Breast epithelium (tissue), 4 donors: ENCODE data around the gene MT3. TPM values are rescaled to one million over a fixed set of nuclear protein-coding genes. Genes with fewer than 3 reads are reported as not detected.

Source experiments
- DNase-seq, 2 donors: peaks; one replicate each; pipeline ENCODE4 v3.0.0-alpha.2; 2019; ENCODE audit warnings: low spot score in 2 of 2
- H3K27ac ChIP-seq, 2 donors: fragments of 200-600 bp; sonication (generic) in 1 of 2; one replicate each; pipeline ENCODE4 v1.5.1; 2016 to 2019; ENCODE audit warnings: mild to moderate bottlenecking in 1 of 2
- H3K27me3 ChIP-seq, 2 donors: fragments of 200-600 bp; sonication (generic) in 1 of 2; one replicate each; pipeline versions ENCODE4 v1.5.1 to v1.6.0; 2017 to 2019; ENCODE audit warnings: control low read depth in 1 of 2, mild to moderate bottlenecking in 1 of 2
- H3K36me3 ChIP-seq: fragments of 200-600 bp; one replicate; pipeline ENCODE4 v1.5.1; 2019
- H3K4me1 ChIP-seq, 2 donors: fragments of 200-600 bp; sonication (generic); one replicate each; pipeline ENCODE4 v1.5.1; 2016 to 2019; ENCODE audit warnings: control low read depth in 1 of 2
- H3K4me3 ChIP-seq, 3 donors: fragments of 200-600 bp; sonication (generic); 1 replicate in 2 of 3; 2 replicates in 1 of 3; pipeline ENCODE4 v1.5.1; 2016 to 2019; ENCODE audit warnings: mild to moderate bottlenecking in 3 of 3, moderate library complexity in 2 of 3
- H3K9me3 ChIP-seq, 2 donors: fragments of 200-600 bp; sonication (generic) in 1 of 2; one replicate each; pipeline ENCODE4 v1.5.1; 2016 to 2019; ENCODE audit warnings: control low read depth in 1 of 2
- CTCF ChIP-seq, 3 donors: fragments of 450-650 bp; IDR thresholded peaks; one replicate each; pipeline ENCODE4 v1.5.1; 2016 to 2017; ENCODE audit warnings: antibody characterized with exemption in 3 of 3, mild to moderate bottlenecking in 3 of 3, moderate library complexity in 3 of 3
- POLR2A ChIP-seq: fragments of 450-650 bp; IDR thresholded peaks from one replicate; pipeline ENCODE4 v1.6.1; 2016; ENCODE audit warnings: antibody characterized with exemption, mild to moderate bottlenecking, moderate library complexity
- POLR2AphosphoS5 ChIP-seq, 3 donors: sonication (generic); formaldehyde crosslinking; IDR thresholded peaks; one replicate each; pipeline ENCODE4 v1.6.1; 2017; ENCODE audit warnings: antibody characterized with exemption in 3 of 3
- intact Hi-C: fragments of 100-400 bp; cut with DNase I; formaldehyde crosslinking; loops from one replicate; pipeline ENCODE4 v1.15.1; 2023; ENCODE audit warnings: low total_unique reads
- total RNA-seq, 3 donors: library from RNA; depleted of rRNA; stranded (reverse); fragments of >200 nt; gene quantifications; one replicate each; pipeline ENCODE4 v1.1.0, GENCODE V29; 2016

The MT3 gene
- total RNA-seq, 3 donors from 2014 or later, result not detected

- no peak for DNase-seq
- no peaks in the 10 kb centered on the region for H3K27me3 ChIP-seq
- no peak overlapping the region for H3K4me3 ChIP-seq
- no peaks in the 10 kb centered on the region for H3K4me1 ChIP-seq
- H3K27ac ChIP-seq, result no peak overlapping the region
- intact Hi-C loops, result no loop called here
- TF ChIP-seq POLR2AphosphoS5 (IDR thresholded peaks at IDR 0.05), result no peak
- no peak for TF ChIP-seq CTCF (IDR thresholded peaks at IDR 0.05)
- TF ChIP-seq POLR2A, result no peak
- no peaks in the 10 kb centered on the region for H3K36me3 ChIP-seq
- no peaks in the 10 kb centered on the region for H3K9me3 ChIP-seq
These were observed 34.3 kb downstream of the MT3 start for GRCh38 chr16:56623637-56624036.

GRCh38 chr16:56625140-56625942 lies 36.0 kb downstream of the MT3 start, which contains the start of gene MT1E:
MT1E (plus strand) TSS chr16:56625781; CDS start chr16:56625852, 71 bp downstream.
- no peaks in the 10 kb centered on the region for H3K27me3 ChIP-seq
- H3K27ac ChIP-seq, result peak within 1 kb of the TSS; percentile 87 to 97
- DNase-seq, result peak; percentile 83 to 84
- H3K9me3 ChIP-seq, result no peaks in the 10 kb centered on the region
- H3K4me3 ChIP-seq, result peak within 1 kb of the TSS; percentile 50 to 73 (median 72)
- H3K4me1 ChIP-seq, result no peaks in the 10 kb centered on the region
- intact Hi-C loops, result no loop called here
- no peaks in the 10 kb centered on the region for H3K36me3 ChIP-seq
- TF ChIP-seq POLR2A, result peak; percentile 80
- no peak for TF ChIP-seq CTCF (IDR thresholded peaks at IDR 0.05)
- TF ChIP-seq POLR2AphosphoS5 (IDR thresholded peaks at IDR 0.05), result peak; percentile 89 to 99 (median 95)

GRCh38 chr16:56625943-56626654 lies 36.8 kb downstream of the MT3 start:
- H3K27me3 ChIP-seq, result no peaks in the 10 kb centered on the region
- DNase-seq, result peak in 1 of 2 donors; percentile 44
- intact Hi-C loops, result no loop called here
- H3K9me3 ChIP-seq, result no peaks in the 10 kb centered on the region
- no peaks in the 10 kb centered on the region for H3K4me1 ChIP-seq
- H3K4me3 ChIP-seq, result peak overlapping the region; percentile 50 to 73 (median 72)
- H3K27ac ChIP-seq, result peak overlapping the region; percentile 87 to 97
- no peaks in the 10 kb centered on the region for H3K36me3 ChIP-seq
- peak in 1 of 3 donors; percentile 14 for TF ChIP-seq POLR2AphosphoS5 (IDR thresholded peaks at IDR 0.05)
- no peak for TF ChIP-seq POLR2A

GRCh38 chr16:56626685-56627084 lies 37.4 kb downstream of the MT3 start:
- H3K4me3 ChIP-seq, result peak overlapping the region; percentile 50 to 73 (median 72)
- intact Hi-C loops, result no loop called here
- no peaks in the 10 kb centered on the region for H3K36me3 ChIP-seq
- H3K27ac ChIP-seq, result peak overlapping the region; percentile 87 to 97
- H3K4me1 ChIP-seq, result no peaks in the 10 kb centered on the region
- no peaks in the 10 kb centered on the region for H3K9me3 ChIP-seq
- TF ChIP-seq POLR2AphosphoS5 (IDR thresholded peaks at IDR 0.05) (no peak), CTCF (IDR thresholded peaks at IDR 0.05) (no peak), POLR2A (no peak)
- DNase-seq, result no peak
- no peaks in the 10 kb centered on the region for H3K27me3 ChIP-seq

GRCh38 chr16:56628486-56629350 lies 39.4 kb downstream of the MT3 start:
- TF ChIP-seq POLR2AphosphoS5 (IDR thresholded peaks at IDR 0.05) (no peak), CTCF (IDR thresholded peaks at IDR 0.05) (no peak), POLR2A (no peak)
- H3K4me3 ChIP-seq, result no peak overlapping the region
- no peaks in the 10 kb centered on the region for H3K9me3 ChIP-seq
- no peaks in the 10 kb centered on the region for H3K36me3 ChIP-seq
- no peaks in the 10 kb centered on the region for H3K27me3 ChIP-seq
- peak overlapping the region; percentile 40 to 41 for H3K27ac ChIP-seq
- no peak for DNase-seq
- H3K4me1 ChIP-seq, result no peaks in the 10 kb centered on the region
- intact Hi-C loops, result no loop called here
